GM12878 (cell line): ENCODE results near the gene TTLL4.

Experiments
- E2F4 ChIP-seq: IDR thresholded peaks from 2 replicates; pipeline ENCODE4 v1.6.1; 2012; ENCODE audit warnings: low read depth, low read length, improper control_type of control experiment
- GABPA ChIP-seq: IDR thresholded peaks from 2 replicates; pipeline ENCODE4 v1.6.1; 2014; ENCODE audit warnings: antibody characterized with exemption, low read depth, mild to moderate bottlenecking, inconsistent platforms
- JUND ChIP-seq: IDR thresholded peaks from 2 replicates; pipeline ENCODE4 v1.6.1; 2012; ENCODE audit warnings: low read depth, mild to moderate bottlenecking, low read length, improper control_type of control experiment, moderate library complexity
- MYC ChIP-seq: IDR thresholded peaks from 2 replicates; pipeline ENCODE4 v1.6.1; 2011; ENCODE audit warnings: mild to moderate bottlenecking, low read length, moderate library complexity, inconsistent platforms; ENCODE audit not compliant: insufficient read depth, insufficient replicate concordance, insufficient read length, severe bottlenecking
- PRDM15 ChIP-seq: fragments of 450-650 bp; formaldehyde crosslinking; IDR thresholded peaks from 2 replicates; pipeline ENCODE4 v1.4.0; 2020; ENCODE audit warnings: mild to moderate bottlenecking, moderate library complexity
- RAD51 ChIP-seq: fragments of 450-650 bp; IDR thresholded peaks from 2 replicates; pipeline ENCODE4 v1.6.1; 2016; ENCODE audit warnings: moderate library complexity, mild to moderate bottlenecking, inconsistent platforms
- RB1 ChIP-seq: fragments of 450-650 bp; formaldehyde crosslinking; IDR thresholded peaks from 2 replicates; pipeline ENCODE4 v1.6.1; 2017; ENCODE audit warnings: mild to moderate bottlenecking, borderline replicate concordance
- STAT1 ChIP-seq: fragments of 450-650 bp; conservative IDR thresholded peaks from 2 replicates; pipeline ENCODE4 v1.6.1; 2014; ENCODE audit warnings: antibody characterized with exemption, mild to moderate bottlenecking
- TCF7 ChIP-seq: IDR thresholded peaks from 2 replicates; pipeline ENCODE4 v1.6.1; 2014; ENCODE audit warnings: antibody characterized with exemption, borderline replicate concordance
- TF ChIP-seq, protein P1 (sequence below), 3 experiments: IDR thresholded peaks in 2 of 3; conservative IDR thresholded peaks in 1 of 3; 2 replicates each; pipeline ENCODE4 v1.5.1; 2011; ENCODE audit warnings: low read depth in 3 of 3, low read length in 3 of 3, mild to moderate bottlenecking in 3 of 3, control low read depth in 2 of 3, moderate library complexity in 2 of 3, inconsistent platforms in 1 of 3, mixed read lengths in 1 of 3; ENCODE audit not compliant: control insufficient read depth in 2 of 3, insufficient read depth in 1 of 3; ENCODE audit errors: extremely low read depth in 1 of 3
- TF ChIP-seq, protein P2 (sequence below): IDR thresholded peaks from 2 replicates; pipeline ENCODE4 v1.6.1; 2012; ENCODE audit warnings: mild to moderate bottlenecking, low read depth, low read length
- TF ChIP-seq, protein P3 (sequence below): fragments of 450-650 bp; conservative IDR thresholded peaks from 2 replicates; pipeline ENCODE4 v1.6.1; 2017; ENCODE audit warnings: mild to moderate bottlenecking, moderate library complexity
- TF ChIP-seq, protein P4 (sequence below): fragments of 150-350 bp; IDR thresholded peaks from 2 replicates; pipeline ENCODE4 v1.6.1; 2016; ENCODE audit warnings: low read depth, low read length

DNA sequence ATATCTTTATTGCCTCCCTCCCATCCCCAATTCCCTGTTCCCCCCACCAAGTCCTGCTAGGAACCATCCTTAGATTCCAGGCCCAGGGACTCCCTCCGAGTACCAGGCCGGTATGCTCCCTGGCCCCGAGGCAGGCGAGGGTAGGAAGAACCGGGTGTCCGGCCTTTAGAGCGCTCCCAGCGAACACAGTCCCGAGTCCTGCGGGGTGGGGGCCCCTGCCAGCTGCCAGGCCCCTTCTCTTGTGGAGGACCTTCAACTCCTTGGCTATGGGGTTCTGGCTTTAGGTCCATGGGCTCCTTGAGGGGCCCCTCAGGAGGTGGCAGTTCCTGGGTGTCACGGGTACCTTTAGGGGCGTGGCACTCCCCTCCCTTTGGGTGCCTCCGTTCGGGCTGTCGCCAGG, 46.7 kb upstream of the TTLL4 start:
- TF ChIP-seq RAD51 (no peak), MYC (no peak), RB1 (no peak), E2F4 (no peak), GABPA (no peak), TCF7 (no peak), PRDM15 (CRISPR knock-in tag) (no peak), JUND (no peak), STAT1 (no peak)
- TF ChIP-seq, protein P1, sequence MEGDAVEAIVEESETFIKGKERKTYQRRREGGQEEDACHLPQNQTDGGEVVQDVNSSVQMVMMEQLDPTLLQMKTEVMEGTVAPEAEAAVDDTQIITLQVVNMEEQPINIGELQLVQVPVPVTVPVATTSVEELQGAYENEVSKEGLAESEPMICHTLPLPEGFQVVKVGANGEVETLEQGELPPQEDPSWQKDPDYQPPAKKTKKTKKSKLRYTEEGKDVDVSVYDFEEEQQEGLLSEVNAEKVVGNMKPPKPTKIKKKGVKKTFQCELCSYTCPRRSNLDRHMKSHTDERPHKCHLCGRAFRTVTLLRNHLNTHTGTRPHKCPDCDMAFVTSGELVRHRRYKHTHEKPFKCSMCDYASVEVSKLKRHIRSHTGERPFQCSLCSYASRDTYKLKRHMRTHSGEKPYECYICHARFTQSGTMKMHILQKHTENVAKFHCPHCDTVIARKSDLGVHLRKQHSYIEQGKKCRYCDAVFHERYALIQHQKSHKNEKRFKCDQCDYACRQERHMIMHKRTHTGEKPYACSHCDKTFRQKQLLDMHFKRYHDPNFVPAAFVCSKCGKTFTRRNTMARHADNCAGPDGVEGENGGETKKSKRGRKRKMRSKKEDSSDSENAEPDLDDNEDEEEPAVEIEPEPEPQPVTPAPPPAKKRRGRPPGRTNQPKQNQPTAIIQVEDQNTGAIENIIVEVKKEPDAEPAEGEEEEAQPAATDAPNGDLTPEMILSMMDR (IDR thresholded peaks at IDR 0.05 in 2 of 3, conservative IDR thresholded peaks at IDR 0.05 in 1 of 3; ENCODE audit: control insufficient read depth in 2 of 3, extremely low read depth in 1 of 3, insufficient read depth in 1 of 3, low read depth in 3 of 3, low read length in 3 of 3) = no peak
- TF ChIP-seq, protein P2, sequence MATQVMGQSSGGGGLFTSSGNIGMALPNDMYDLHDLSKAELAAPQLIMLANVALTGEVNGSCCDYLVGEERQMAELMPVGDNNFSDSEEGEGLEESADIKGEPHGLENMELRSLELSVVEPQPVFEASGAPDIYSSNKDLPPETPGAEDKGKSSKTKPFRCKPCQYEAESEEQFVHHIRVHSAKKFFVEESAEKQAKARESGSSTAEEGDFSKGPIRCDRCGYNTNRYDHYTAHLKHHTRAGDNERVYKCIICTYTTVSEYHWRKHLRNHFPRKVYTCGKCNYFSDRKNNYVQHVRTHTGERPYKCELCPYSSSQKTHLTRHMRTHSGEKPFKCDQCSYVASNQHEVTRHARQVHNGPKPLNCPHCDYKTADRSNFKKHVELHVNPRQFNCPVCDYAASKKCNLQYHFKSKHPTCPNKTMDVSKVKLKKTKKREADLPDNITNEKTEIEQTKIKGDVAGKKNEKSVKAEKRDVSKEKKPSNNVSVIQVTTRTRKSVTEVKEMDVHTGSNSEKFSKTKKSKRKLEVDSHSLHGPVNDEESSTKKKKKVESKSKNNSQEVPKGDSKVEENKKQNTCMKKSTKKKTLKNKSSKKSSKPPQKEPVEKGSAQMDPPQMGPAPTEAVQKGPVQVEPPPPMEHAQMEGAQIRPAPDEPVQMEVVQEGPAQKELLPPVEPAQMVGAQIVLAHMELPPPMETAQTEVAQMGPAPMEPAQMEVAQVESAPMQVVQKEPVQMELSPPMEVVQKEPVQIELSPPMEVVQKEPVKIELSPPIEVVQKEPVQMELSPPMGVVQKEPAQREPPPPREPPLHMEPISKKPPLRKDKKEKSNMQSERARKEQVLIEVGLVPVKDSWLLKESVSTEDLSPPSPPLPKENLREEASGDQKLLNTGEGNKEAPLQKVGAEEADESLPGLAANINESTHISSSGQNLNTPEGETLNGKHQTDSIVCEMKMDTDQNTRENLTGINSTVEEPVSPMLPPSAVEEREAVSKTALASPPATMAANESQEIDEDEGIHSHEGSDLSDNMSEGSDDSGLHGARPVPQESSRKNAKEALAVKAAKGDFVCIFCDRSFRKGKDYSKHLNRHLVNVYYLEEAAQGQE = no peak
- TF ChIP-seq, protein P3, sequence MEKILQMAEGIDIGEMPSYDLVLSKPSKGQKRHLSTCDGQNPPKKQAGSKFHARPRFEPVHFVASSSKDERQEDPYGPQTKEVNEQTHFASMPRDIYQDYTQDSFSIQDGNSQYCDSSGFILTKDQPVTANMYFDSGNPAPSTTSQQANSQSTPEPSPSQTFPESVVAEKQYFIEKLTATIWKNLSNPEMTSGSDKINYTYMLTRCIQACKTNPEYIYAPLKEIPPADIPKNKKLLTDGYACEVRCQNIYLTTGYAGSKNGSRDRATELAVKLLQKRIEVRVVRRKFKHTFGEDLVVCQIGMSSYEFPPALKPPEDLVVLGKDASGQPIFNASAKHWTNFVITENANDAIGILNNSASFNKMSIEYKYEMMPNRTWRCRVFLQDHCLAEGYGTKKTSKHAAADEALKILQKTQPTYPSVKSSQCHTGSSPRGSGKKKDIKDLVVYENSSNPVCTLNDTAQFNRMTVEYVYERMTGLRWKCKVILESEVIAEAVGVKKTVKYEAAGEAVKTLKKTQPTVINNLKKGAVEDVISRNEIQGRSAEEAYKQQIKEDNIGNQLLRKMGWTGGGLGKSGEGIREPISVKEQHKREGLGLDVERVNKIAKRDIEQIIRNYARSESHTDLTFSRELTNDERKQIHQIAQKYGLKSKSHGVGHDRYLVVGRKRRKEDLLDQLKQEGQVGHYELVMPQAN = no peak
- TF ChIP-seq, protein P4, sequence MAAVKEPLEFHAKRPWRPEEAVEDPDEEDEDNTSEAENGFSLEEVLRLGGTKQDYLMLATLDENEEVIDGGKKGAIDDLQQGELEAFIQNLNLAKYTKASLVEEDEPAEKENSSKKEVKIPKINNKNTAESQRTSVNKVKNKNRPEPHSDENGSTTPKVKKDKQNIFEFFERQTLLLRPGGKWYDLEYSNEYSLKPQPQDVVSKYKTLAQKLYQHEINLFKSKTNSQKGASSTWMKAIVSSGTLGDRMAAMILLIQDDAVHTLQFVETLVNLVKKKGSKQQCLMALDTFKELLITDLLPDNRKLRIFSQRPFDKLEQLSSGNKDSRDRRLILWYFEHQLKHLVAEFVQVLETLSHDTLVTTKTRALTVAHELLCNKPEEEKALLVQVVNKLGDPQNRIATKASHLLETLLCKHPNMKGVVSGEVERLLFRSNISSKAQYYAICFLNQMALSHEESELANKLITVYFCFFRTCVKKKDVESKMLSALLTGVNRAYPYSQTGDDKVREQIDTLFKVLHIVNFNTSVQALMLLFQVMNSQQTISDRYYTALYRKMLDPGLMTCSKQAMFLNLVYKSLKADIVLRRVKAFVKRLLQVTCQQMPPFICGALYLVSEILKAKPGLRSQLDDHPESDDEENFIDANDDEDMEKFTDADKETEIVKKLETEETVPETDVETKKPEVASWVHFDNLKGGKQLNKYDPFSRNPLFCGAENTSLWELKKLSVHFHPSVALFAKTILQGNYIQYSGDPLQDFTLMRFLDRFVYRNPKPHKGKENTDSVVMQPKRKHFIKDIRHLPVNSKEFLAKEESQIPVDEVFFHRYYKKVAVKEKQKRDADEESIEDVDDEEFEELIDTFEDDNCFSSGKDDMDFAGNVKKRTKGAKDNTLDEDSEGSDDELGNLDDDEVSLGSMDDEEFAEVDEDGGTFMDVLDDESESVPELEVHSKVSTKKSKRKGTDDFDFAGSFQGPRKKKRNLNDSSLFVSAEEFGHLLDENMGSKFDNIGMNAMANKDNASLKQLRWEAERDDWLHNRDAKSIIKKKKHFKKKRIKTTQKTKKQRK = no peak
